HG02571 (cell line): Measurements from ENCODE around the gene CELSR1.
"Not testable (repeated sequence)": the region's sequence is repeated elsewhere in the genome, so short reads cannot be mapped to it uniquely, and the experiment has no call there.

Experiments used
- ATAC-seq: cut with Tn5 transposase; IDR thresholded peaks from one replicate; pipeline ENCODE4 v1.9.1; 2021; ENCODE audit warnings: mild to moderate bottlenecking, moderate library complexity; ENCODE audit not compliant: unreplicated experiment

CELSR1 gene

GRCh38 chr22:46403880-46404279, 133.5 kb downstream of the CELSR1 start:
- not testable (repeated sequence) for ATAC-seq

- no peak for ATAC-seq
Observed at GRCh38 chr22:46402505-46402904, 134.9 kb downstream of the CELSR1 start.

- no peak for ATAC-seq
Observed at GRCh38 chr22:46401370-46401769, 136.1 kb downstream of the CELSR1 start.

- no peak for ATAC-seq
Observed at GRCh38 chr22:46399251-46400024, 138.0 kb downstream of the CELSR1 start.

- ATAC-seq = no peak
Observed at GRCh38 chr22:46397951-46398350, 139.5 kb downstream of the CELSR1 start.

- ATAC-seq = no peak
Observed at GRCh38 chr22:46397514-46397913, 139.9 kb downstream of the CELSR1 start.

- not testable (repeated sequence) for ATAC-seq
Observed at GRCh38 chr22:46397049-46397448, 140.4 kb downstream of the CELSR1 start.

GRCh38 chr22:46395145-46395544, 142.3 kb downstream of the CELSR1 start:
- ATAC-seq = no peak

- no peak for ATAC-seq
Observed at GRCh38 chr22:46394622-46395021, 142.8 kb downstream of the CELSR1 start.

GRCh38 chr22:46393873-46394272, 143.5 kb downstream of the CELSR1 start:
- ATAC-seq = no peak

GRCh38 chr22:46392137-46392844, 145.1 kb downstream of the CELSR1 start:
- ATAC-seq = no peak

- ATAC-seq = no peak
Observed at GRCh38 chr22:46391486-46392136, 145.8 kb downstream of the CELSR1 start.

GRCh38 chr22:46390652-46391301, 146.6 kb downstream of the CELSR1 start:
- ATAC-seq = no peak

GRCh38 chr22:46390105-46390651, 147.2 kb downstream of the CELSR1 start:
- no peak for ATAC-seq

GRCh38 chr22:46389081-46389480, 148.3 kb downstream of the CELSR1 start:
- no peak for ATAC-seq

- ATAC-seq = no peak
Observed at GRCh38 chr22:46388647-46389046, 148.8 kb downstream of the CELSR1 start.

GRCh38 chr22:46387748-46388147, 149.7 kb downstream of the CELSR1 start:
- ATAC-seq = no peak

- ATAC-seq = no peak
Observed at GRCh38 chr22:46386312-46386711, 151.1 kb downstream of the CELSR1 start.

- ATAC-seq = no peak
Observed at GRCh38 chr22:46382524-46382923, 154.9 kb downstream of the CELSR1 start.

- ATAC-seq = no peak
Observed at GRCh38 chr22:46381731-46382130, 155.7 kb downstream of the CELSR1 start.

GRCh38 chr22:46381142-46381541, 156.3 kb downstream of the CELSR1 start:
- no peak for ATAC-seq
